ENCODE results near the gene MACROH2A1. TPM values are rescaled to one million over a fixed set of nuclear protein-coding genes. Genes with fewer than 3 reads are reported as not detected.

Gene MACROH2A1
- total RNA-seq, 1 experiment from 2014 or later = 83.8 TPM

- H3K36me3 Mint-ChIP-seq = peaks cover 40% of the 10 kb centered on the region
- H3K4me3 Mint-ChIP-seq = no peak overlapping the region
- no peak for ATAC-seq
- H3K27ac Mint-ChIP-seq = no peak overlapping the region
- TF ChIP-seq FOXJ3 (CRISPR knock-in tag; IDR thresholded peaks at IDR 0.05; ENCODE audit: borderline replicate concordance) = no peak
- no peak for TF ChIP-seq GTF2I (CRISPR knock-in tag; conservative IDR thresholded peaks at IDR 0.05)
- TF ChIP-seq ZNF532 (CRISPR knock-in tag; IDR thresholded peaks at IDR 0.05; ENCODE audit: borderline replicate concordance) = no peak
- TF ChIP-seq TP53 (CRISPR knock-in tag; IDR thresholded peaks at IDR 0.05) = no peak
- no peak for TF ChIP-seq NR1H2 (CRISPR knock-in tag; IDR thresholded peaks at IDR 0.05)
- TF ChIP-seq NR3C1 (CRISPR knock-in tag; conservative IDR thresholded peaks at IDR 0.05; ENCODE audit: low read depth) = no peak
- no peak for TF ChIP-seq AR (CRISPR knock-in tag; IDR thresholded peaks at IDR 0.05)
- no peak for TF ChIP-seq FOXP1 (CRISPR knock-in tag; IDR thresholded peaks at IDR 0.05; ENCODE audit: borderline replicate concordance)
- no peak for TF ChIP-seq USF2 (CRISPR knock-in tag; IDR thresholded peaks at IDR 0.05)
- no peak for TF ChIP-seq ARID4B (CRISPR knock-in tag; IDR thresholded peaks at IDR 0.05; ENCODE audit: borderline replicate concordance)
- no peak for TF ChIP-seq MAX (CRISPR knock-in tag; IDR thresholded peaks at IDR 0.05)
- no peak for TF ChIP-seq ZNF317 (CRISPR knock-in tag; IDR thresholded peaks at IDR 0.05; ENCODE audit: borderline replicate concordance, low read depth)
- TF ChIP-seq USF1 (CRISPR knock-in tag; IDR thresholded peaks at IDR 0.05) = no peak
- TF ChIP-seq E2F4 (CRISPR knock-in tag; IDR thresholded peaks at IDR 0.05; ENCODE audit: borderline replicate concordance, low read depth) = no peak
- TF ChIP-seq JUN (CRISPR knock-in tag; IDR thresholded peaks at IDR 0.05) = no peak
- no peak for TF ChIP-seq ERG (CRISPR knock-in tag; IDR thresholded peaks at IDR 0.05)
- TF ChIP-seq TCF7 (CRISPR knock-in tag; IDR thresholded peaks at IDR 0.05; ENCODE audit: low read depth) = no peak
- no peak for TF ChIP-seq GABPB1 (CRISPR knock-in tag; IDR thresholded peaks at IDR 0.05)
- no peak for TF ChIP-seq RORB (CRISPR knock-in tag; IDR thresholded peaks at IDR 0.05)
- no peak for TF ChIP-seq KAT7 (CRISPR knock-in tag; IDR thresholded peaks at IDR 0.05; ENCODE audit: borderline replicate concordance)
- DNase-seq (ENCODE audit: low spot score) = no peak
- no peaks in the 10 kb centered on the region for H3K27me3 Mint-ChIP-seq (ENCODE audit: low read depth)
- POLR2A ChIA-PET = no interaction called here
- no peaks in the 10 kb centered on the region for H3K9me3 Mint-ChIP-seq
- no peaks in the 10 kb centered on the region for H3K4me1 Mint-ChIP-seq
- CTCF ChIA-PET = no interaction called here
Measured at GRCh38 chr5:135386096-135386495, 12.9 kb downstream of the MACROH2A1 start.
